Fibroblast of pulmonary artery (primary cell): ENCODE data around the gene S100A6.

Experiments
- DNase-seq: peaks from one replicate; pipeline ENCODE4 v3.0.0-alpha.2; 2010; ENCODE audit warnings: low read depth
- H3K4me3 ChIP-seq: replicated peaks from 2 replicates; pipeline ENCODE4 v1.5.1; 2011; ENCODE audit warnings: low read depth, mild to moderate bottlenecking, control low read depth, low read length, moderate library complexity
- TF ChIP-seq, protein P1 (sequence below): IDR thresholded peaks from 2 replicates; pipeline ENCODE4 v1.5.1; 2011; ENCODE audit warnings: mild to moderate bottlenecking, control low read depth, low read length, inconsistent platforms; ENCODE audit errors: missing control alignments

Gene S100A6

DNA sequence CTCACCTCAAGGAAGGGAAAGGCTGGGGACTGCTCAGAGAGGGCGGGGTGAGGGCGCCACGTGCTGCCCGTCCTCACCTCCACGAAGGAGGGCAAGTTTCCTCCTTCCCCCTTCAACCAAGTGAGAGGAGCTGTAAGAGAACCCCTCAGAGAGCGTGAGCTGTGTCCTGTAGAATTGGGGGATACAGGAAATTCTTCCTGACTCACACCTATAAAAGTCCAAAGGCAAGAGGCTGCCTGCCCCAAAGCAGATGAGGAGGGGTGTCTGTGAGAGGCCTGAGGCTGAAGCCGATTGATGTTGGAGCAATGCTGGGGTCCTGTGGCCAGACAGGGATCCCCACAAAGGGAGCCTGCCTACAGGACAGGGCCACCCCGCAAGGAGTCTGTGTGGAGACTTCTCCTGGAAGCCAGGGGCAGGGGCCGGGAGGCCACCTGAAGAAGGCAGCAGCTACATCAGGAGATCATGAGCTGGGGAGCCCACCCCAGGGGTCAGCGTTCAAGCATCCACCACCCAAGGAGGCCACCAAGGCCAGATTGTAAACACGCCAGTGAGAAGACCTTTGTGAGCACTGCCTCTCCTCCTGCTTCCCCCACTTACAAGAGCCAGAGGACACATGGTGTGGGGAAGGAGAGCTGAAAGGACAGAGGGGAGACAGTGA, 27.7 kb downstream of the S100A6 start:
- DNase-seq = no peak
- TF ChIP-seq, protein P1, sequence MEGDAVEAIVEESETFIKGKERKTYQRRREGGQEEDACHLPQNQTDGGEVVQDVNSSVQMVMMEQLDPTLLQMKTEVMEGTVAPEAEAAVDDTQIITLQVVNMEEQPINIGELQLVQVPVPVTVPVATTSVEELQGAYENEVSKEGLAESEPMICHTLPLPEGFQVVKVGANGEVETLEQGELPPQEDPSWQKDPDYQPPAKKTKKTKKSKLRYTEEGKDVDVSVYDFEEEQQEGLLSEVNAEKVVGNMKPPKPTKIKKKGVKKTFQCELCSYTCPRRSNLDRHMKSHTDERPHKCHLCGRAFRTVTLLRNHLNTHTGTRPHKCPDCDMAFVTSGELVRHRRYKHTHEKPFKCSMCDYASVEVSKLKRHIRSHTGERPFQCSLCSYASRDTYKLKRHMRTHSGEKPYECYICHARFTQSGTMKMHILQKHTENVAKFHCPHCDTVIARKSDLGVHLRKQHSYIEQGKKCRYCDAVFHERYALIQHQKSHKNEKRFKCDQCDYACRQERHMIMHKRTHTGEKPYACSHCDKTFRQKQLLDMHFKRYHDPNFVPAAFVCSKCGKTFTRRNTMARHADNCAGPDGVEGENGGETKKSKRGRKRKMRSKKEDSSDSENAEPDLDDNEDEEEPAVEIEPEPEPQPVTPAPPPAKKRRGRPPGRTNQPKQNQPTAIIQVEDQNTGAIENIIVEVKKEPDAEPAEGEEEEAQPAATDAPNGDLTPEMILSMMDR = no peak
- H3K4me3 ChIP-seq = no peak overlapping the region

- TF ChIP-seq, protein P1 = no peak
- peak overlapping the region; percentile 10 for H3K4me3 ChIP-seq
- DNase-seq = peak; percentile 94
Measured at GRCh38 chr1:153506831-153507413, 28.9 kb downstream of the S100A6 start.

GRCh38 chr1:153506386-153506785, 29.4 kb downstream of the S100A6 start:
- H3K4me3 ChIP-seq = no peak overlapping the region
- DNase-seq = no peak
- TF ChIP-seq, protein P1 = no peak

DNA sequence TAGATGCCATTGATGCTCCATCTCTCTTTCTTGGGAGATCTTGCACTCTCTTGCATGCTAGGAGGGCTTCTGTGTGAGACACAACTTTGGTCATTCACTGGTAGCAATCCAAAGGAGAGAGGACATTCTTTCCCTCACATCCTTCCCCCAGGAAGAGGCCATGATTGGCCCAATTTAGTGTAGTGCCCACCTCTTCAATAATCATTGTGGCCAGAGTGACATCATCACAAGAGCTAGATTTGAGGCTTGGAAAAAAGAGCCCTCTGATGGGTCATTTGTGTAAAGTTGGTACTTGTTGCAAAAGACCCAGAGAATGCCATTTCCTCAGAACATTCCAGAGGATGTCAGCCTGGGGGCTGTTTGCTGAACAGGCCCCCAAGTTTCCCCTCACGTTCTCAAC, 30.2 kb downstream of the S100A6 start:
- no peak overlapping the region for H3K4me3 ChIP-seq
- TF ChIP-seq, protein P1 = no peak
- peak; percentile 23 for DNase-seq

DNA sequence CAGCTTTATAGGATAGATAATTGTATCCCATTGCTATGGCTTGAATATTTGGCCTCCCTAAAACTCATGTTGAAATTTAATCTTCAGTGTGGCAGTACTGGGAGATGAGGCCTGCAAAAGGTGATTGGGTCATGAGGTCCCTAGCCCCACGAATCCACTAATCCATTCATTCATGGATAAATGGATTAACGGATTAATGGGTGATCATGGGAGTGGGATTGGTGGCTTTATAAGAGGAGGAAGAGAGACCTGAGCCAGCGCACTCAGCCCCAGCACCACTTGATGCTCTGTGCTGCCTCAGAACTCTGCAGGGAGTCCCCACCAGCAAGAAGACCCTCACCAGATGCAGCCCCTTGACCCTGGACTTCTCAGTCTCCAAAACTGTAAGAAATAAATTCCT, 32.0 kb downstream of the S100A6 start:
- DNase-seq = no peak
- H3K4me3 ChIP-seq = no peak overlapping the region

DNA sequence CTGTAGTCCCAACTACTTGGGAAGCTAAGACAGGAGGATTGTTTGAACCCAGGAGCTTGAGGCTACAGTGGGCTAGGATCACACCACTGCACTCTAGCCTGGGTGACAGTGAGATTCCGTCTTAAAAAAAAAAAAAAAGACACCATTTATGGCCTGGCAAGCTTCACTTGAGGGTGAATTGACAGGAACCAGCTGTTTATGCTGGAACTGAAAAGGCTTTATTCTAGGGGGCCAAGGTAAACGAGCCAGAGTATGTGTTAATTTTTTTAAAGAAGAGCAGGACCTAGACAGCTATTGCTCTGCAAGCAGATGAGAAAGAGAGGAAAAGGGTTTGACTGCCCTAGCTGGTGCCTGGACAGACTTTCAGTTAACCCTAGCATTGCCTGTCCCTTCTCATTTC, 37.0 kb downstream of the S100A6 start:
- TF ChIP-seq, protein P1 = no peak
- DNase-seq = peak; percentile 57

More for the DNA sequence above, 32.0 kb downstream of the S100A6 start:
- TF ChIP-seq, protein P1 = no peak

DNA sequence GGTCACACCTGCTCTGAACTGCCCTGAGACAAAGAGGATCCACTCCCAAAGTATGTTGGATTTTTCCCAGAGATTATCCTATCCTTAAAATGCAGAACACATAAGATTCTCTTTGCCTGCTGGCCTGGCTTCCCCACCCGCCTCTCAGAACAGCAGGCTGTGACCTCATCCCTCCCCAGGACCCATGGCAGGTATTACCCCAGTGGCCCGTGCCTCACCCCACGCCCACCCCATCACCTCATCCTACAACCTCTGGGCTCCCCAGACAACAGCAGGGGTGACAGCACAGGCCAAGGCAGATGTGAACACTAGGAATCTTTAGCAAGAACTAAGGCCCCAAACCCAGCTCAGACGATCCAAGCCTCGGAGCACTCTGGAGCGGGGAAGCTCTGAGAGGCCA, 40.3 kb downstream of the S100A6 start:
- no peak for DNase-seq
- TF ChIP-seq, protein P1 = no peak
- no peak overlapping the region for H3K4me3 ChIP-seq

More for the DNA sequence above, 37.0 kb downstream of the S100A6 start:
- H3K4me3 ChIP-seq = no peak overlapping the region
